ENCODE results near the gene FADS1.

Gene FADS1

DNA sequence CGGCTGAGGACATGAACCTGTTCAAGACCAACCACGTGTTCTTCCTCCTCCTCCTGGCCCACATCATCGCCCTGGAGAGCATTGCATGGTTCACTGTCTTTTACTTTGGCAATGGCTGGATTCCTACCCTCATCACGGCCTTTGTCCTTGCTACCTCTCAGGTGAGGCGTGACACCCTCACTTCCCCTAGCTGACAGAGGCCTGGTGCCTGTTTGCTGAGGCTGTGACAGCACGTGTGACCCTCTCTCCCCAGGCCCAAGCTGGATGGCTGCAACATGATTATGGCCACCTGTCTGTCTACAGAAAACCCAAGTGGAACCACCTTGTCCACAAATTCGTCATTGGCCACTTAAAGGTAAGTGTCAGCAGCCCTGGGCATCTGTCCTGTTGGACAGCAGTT is 23.6 kb upstream of the FADS1 start:
- no peak for TF ChIP-seq JUND (IDR thresholded peaks at IDR 0.05; ENCODE audit: low read depth)
- in situ Hi-C loops (cut with HindIII; ENCODE audit: low pct_unique_long_range_greater_than_20kb, low sequenced_read_pairs): no loop called here
- no peak for DNase-seq (ENCODE audit: low read depth in 1 of 2, low spot score in 1 of 2)

DNA sequence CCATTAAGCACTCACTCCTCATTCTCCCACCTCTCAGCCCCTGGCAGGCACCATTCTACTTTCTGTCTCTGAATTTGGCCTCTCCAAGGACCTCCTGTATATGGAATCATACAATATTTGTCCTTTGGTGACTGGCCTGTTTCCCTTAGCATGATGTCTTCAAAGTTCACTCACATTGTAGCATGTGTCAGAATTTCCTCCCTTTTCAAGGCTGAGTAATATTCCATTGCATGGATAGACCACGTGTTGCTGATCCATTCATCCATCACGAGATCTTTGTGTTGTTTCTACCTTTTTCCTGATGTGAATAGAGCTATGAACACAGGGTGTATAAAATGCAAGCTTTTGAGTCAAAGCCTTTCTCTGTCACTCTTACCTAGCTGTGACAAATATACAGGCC is 22.9 kb upstream of the FADS1 start:
- no peak for DNase-seq (ENCODE audit: low read depth in 1 of 2, low spot score in 1 of 2)
- TF ChIP-seq JUND (IDR thresholded peaks at IDR 0.05; ENCODE audit: low read depth): no peak
- in situ Hi-C loops (cut with HindIII; ENCODE audit: low pct_unique_long_range_greater_than_20kb, low sequenced_read_pairs): no loop called here

DNA sequence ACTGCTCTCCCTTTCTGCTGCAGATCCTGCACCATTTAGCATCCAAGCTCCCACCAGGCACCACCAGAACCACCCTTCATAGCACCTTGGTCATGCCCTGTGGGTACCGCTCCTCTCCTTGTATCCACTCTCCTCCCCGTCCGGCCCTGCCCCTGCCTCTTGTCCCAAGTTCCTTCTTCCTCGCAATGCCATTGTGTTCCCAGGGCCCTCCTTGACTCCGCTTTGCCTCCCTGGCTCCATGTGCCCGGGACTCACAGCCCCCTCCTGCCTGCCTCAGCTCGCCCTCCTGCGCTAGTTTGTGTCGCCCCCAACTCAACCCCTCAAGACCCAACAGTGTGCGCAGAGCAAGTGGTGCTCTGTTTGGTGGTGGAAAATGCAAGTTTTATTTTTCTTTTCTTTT is 22.1 kb upstream of the FADS1 start:
- DNase-seq (ENCODE audit: low read depth in 1 of 2, low spot score in 1 of 2): no peak
- in situ Hi-C loops (cut with HindIII; ENCODE audit: low pct_unique_long_range_greater_than_20kb, low sequenced_read_pairs): no loop called here

DNA sequence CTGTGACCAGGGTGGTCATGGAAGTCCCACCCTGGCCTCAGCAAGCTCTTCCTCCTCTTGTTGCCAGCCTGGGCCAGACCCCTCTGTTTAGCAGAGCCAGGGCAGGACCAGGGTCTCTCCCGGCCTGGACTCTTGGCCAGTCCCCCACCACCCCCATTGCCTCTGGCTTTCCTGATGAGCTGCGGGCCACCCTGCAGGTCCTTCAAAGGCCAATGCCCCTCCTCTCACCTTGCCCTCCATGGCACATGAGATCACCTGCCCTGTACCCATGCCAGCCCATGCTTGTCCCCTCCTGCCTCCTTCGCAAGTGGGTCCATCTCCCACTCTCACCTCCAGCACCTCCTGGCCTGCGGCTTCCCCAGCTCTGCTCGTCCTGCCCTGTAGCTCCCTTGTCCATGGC is 21.7 kb upstream of the FADS1 start:
- DNase-seq (ENCODE audit: low read depth in 1 of 2, low spot score in 1 of 2): no peak
- in situ Hi-C loops (cut with HindIII; ENCODE audit: low pct_unique_long_range_greater_than_20kb, low sequenced_read_pairs): no loop called here
- TF ChIP-seq JUND (IDR thresholded peaks at IDR 0.05; ENCODE audit: low read depth): no peak

More for the DNA sequence above, 22.1 kb upstream of the FADS1 start:
- TF ChIP-seq JUND (IDR thresholded peaks at IDR 0.05; ENCODE audit: low read depth): no peak

DNA sequence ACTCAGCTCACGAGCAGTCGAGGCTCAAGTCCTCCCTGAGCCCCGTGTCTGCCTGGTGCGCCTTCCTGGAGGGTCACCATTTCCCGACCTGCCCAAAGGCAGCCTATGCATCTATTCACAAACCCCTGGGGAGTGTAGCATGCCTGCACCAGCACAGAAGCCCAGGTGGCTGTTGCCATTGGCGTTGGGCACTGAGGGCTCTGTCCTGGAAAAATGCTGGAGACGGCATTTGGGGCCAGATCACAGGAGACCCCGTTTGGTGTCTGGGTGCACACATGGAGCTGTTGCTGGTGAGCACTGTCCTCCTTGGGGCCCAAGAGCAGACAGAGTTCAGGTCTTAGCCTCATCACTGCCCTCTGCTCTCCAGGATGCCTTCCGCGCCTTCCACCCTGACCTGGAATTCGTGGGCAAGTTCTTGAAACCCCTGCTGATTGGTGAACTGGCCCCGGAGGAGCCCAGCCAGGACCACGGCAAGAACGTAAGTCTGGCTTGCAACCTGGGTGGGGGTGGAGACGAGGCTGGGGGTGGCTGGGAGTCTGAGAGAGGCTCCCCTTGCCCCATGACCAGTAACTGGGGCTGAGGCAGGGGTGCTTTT is 20.7 kb upstream of the FADS1 start:
- TF ChIP-seq JUND (IDR thresholded peaks at IDR 0.05; ENCODE audit: low read depth): no peak
- in situ Hi-C loops (cut with HindIII; ENCODE audit: low pct_unique_long_range_greater_than_20kb, low sequenced_read_pairs): no loop called here
- no peak for DNase-seq (ENCODE audit: low read depth in 1 of 2, low spot score in 1 of 2)

DNA sequence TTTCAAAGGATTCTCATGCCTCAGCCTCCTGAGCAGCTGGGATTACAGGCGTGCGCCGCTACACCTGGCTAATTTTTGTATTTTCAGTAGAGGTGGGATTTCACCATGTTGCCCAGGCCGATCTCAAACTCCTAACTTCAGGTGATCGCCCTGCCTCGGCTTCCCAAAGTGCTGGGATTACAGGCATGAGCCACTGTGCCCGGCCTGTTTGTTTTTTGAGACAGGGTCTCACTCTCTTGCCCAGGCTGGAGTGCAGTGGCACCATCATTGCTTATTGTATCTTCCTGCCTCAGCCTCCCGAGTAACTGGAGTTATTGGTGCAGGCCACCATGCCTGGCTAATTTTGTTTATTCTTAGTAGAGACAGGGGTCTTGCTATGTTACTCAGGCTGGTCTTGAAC is 19.4 kb upstream of the FADS1 start:
- no peak for DNase-seq (ENCODE audit: low read depth in 1 of 2, low spot score in 1 of 2)
- no peak for TF ChIP-seq JUND (IDR thresholded peaks at IDR 0.05; ENCODE audit: low read depth)
- in situ Hi-C loops (cut with HindIII; ENCODE audit: low pct_unique_long_range_greater_than_20kb, low sequenced_read_pairs): no loop called here

DNA sequence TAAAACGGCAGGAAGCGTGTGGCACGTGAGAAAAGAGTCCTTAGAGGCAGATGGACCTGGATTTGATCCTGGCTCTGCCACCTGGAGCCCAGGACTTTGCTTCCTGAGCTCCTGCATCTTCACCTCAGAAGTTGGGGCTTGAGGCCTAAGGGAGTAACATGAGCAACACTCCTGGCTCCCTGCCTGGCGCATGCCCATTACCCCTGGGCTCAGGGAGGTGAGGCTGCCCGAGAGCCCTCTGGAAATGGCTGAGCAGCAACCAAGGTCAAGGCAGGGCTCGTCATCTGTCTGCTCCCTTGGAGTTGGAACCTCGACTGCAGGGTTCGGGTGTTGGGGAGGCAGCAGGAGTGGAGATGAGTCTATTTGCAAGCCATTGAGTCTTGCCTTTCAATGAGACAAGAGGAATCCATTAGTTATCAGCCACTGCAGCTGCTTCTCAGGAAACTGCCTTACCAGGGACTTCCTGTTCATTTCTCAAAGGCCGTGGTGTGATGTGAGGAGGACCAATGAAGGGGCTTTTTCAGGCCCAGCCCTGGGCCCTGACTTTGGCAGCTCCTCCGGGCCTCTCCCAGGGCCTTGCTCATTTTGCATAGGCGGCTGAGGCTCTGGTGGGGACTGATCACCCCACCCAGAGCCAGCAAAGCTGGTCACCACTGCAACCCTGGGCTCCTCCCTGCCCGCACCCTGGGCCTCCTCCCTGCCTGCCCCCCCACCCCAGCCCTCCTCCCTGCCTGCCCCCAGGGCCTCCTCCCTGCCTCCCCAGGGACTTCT is 17.7 kb upstream of the FADS1 start:
- TF ChIP-seq JUND (IDR thresholded peaks at IDR 0.05; ENCODE audit: low read depth): no peak
- in situ Hi-C loops (cut with HindIII; ENCODE audit: low pct_unique_long_range_greater_than_20kb, low sequenced_read_pairs): no loop called here
- no peak for DNase-seq (ENCODE audit: low read depth in 1 of 2, low spot score in 1 of 2)

DNA sequence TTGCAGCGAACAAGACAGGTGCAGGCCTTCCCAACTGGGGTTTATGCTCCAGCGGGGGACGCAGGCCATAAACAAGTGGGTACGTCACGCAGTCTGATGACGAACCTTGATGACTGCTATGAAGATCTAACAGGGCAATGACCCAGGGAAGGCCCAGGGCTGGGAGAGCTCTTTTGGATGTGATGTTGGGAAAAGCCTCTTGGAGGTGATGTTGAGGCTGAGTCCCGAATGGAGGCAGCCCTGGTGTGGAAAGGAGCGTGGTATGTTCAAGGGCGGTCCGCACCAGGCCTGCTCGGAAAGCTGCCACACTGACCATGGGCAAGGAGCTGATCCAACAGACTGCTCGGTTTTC is 17.1 kb upstream of the FADS1 start:
- DNase-seq (ENCODE audit: low read depth in 1 of 2, low spot score in 1 of 2): no peak
- no peak for TF ChIP-seq JUND (IDR thresholded peaks at IDR 0.05; ENCODE audit: low read depth)
- in situ Hi-C loops (cut with HindIII; ENCODE audit: low pct_unique_long_range_greater_than_20kb, low sequenced_read_pairs): no loop called here

DNA sequence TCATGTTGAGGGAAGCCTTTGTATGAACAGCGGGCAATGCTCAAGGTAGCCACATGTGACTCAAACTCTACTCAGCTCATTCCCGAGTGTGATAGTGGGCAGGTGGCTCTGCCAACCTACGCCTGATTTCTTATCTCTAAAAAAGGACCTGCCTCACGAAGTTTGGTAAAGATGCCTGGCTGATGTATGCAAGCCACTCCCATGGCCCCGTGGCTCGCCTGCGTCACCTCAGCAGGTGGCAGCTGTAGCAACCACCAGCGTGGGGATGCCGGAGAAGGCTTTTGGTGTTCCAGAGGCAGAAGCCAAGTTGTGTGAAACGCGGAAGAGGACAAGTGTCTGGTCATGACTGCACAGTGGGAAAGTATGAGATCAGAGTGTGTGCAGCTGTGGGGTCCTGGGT is 16.7 kb upstream of the FADS1 start:
- TF ChIP-seq JUND (IDR thresholded peaks at IDR 0.05; ENCODE audit: low read depth): no peak
- DNase-seq (ENCODE audit: low read depth in 1 of 2, low spot score in 1 of 2): no peak
- in situ Hi-C loops (cut with HindIII; ENCODE audit: low pct_unique_long_range_greater_than_20kb, low sequenced_read_pairs): no loop called here

DNA sequence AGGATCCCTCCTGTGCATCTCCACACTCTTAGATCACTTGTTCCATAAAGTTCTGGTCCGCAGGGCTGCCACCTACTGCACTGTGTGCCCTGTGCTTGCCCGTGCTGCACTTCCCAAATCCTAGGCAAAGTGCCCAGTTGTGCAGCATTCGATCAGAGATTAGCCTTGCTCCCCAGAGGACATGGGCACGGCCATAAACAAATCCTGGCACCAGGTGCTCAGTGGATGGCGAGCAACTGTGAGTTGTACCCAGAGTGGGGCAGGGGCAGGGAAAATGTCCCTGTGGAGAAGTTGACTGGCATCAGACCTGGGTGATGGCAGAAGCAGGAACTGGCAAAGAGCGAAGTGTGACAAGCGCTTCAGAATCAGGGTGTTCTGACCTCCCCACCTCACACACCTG is 16.0 kb upstream of the FADS1 start:
- DNase-seq (ENCODE audit: low read depth in 1 of 2, low spot score in 1 of 2): no peak
- TF ChIP-seq JUND (IDR thresholded peaks at IDR 0.05; ENCODE audit: low read depth): no peak
- in situ Hi-C loops (cut with HindIII; ENCODE audit: low pct_unique_long_range_greater_than_20kb, low sequenced_read_pairs): no loop called here

DNA sequence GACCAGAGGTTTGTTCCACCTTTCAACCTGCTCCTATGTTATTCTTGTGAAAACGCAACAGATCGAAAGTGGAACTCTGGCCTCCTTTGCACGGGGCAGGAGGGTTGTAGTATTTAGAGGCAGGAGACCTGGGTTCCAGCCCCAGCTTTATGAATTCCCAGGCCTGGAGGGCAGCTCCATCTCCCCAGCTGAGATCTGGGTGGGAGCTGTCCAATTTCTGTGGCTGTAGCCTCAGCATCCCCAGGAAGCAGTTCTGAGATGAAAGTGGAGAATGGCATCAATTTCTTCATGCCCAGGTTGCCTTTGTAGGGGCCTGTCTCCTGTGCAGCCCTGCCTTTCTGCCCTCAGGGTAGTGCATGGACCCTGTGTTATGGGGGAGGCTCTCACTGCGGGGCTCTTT is 15.4 kb upstream of the FADS1 start:
- in situ Hi-C loops (cut with HindIII; ENCODE audit: low pct_unique_long_range_greater_than_20kb, low sequenced_read_pairs): no loop called here
- no peak for DNase-seq (ENCODE audit: low read depth in 1 of 2, low spot score in 1 of 2)
- no peak for TF ChIP-seq JUND (IDR thresholded peaks at IDR 0.05; ENCODE audit: low read depth)

DNA sequence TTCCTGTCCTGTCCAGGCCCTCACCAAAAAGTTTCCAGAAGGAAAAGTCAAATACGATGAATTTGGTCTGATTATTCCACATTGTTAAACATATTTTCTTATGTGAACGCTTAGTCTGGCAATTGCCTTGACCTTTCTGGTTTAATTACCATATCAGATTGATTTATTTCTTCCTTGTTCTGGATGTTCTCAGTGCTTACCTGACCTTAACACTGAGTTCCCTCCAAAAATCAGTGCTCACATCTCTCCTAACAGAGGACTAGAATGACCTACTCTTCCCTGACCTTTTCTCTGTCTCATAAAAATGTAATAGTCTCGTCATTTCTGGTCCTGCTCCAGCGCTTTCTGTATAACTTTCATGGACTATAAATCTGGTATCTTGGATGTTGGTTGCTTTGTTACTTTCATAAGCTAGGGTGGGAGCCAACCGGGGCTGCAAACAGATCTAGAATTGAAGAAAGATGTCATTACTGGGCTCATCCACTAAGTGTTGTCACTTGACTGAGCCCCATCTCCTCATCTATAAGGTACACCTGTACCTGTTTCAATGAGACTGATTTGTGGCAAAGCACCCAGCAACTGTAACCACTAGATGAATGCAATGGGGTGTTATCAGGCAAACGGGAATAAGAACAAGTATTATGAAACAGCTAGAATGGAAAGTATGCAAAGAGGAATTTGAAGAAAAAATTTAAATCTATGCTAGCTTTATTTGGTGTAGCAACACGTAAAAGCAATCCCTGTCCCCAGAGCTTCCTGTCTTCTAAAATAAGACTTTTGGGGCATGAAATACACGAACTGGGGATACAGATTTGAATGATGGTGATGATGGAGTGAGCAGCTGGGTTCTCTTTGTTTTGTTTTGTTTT is 13.7 kb upstream of the FADS1 start:
- in situ Hi-C loops (cut with HindIII; ENCODE audit: low pct_unique_long_range_greater_than_20kb, low sequenced_read_pairs): no loop called here
- DNase-seq (ENCODE audit: low read depth in 1 of 2, low spot score in 1 of 2): no peak
- TF ChIP-seq JUND (IDR thresholded peaks at IDR 0.05; ENCODE audit: low read depth): no peak

DNA sequence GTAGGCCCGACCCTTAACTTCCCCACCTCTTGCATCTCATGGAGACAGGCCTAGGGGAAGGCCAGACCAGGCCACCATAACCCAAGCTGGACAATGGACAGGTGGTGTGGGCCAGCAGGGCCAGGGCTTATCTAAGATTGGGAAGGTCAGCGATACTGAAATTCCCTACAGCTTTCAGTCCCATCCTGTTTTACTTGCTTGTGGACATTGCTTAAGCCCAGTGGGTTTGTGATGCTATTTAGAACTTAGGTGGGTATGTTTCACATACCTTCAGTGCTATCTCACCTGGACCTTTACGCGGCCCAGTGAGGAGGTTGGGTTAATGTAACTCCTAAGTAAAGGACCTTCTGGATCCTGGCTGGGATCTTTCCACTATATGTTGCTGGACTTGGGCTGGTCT is 13.0 kb upstream of the FADS1 start:
- in situ Hi-C loops (cut with HindIII; ENCODE audit: low pct_unique_long_range_greater_than_20kb, low sequenced_read_pairs): no loop called here
- no peak for TF ChIP-seq JUND (IDR thresholded peaks at IDR 0.05; ENCODE audit: low read depth)
- DNase-seq (ENCODE audit: low read depth in 1 of 2, low spot score in 1 of 2): no peak
